Smooth muscle cell (in vitro differentiated cells): ENCODE results near the gene CD300LG. TPM values are rescaled to one million over a fixed set of nuclear protein-coding genes. Genes with fewer than 3 reads are reported as not detected.

Experiments used
- DNase-seq: peaks from one replicate; lab custom pipeline; 2025; ENCODE audit not compliant: unreplicated experiment; lab: John Stamatoyannopoulos, UW
- H2AFZ ChIP-seq: fragments of 200-600 bp; sonication (generic); 2 replicates; pipeline ENCODE4 v1.6.0; 2016; ENCODE audit warnings: antibody characterized with exemption, low read depth, mild to moderate bottlenecking
- H3F3A ChIP-seq: fragments of 200-600 bp; sonication (generic); 2 replicates; pipeline ENCODE4 v1.6.0; 2017; ENCODE audit warnings: antibody characterized with exemption, low read depth
- H3K27ac ChIP-seq: fragments of 200-600 bp; sonication (generic); 2 replicates; pipeline ENCODE4 v1.5.1; 2016; ENCODE audit warnings: low read depth, mild to moderate bottlenecking
- H3K27me3 ChIP-seq: fragments of 200-600 bp; sonication (generic); 2 replicates; pipeline ENCODE4 v1.6.1; 2016; ENCODE audit warnings: low read depth, mild to moderate bottlenecking
- H3K36me3 ChIP-seq: fragments of 200-600 bp; sonication (generic); 2 replicates; pipeline ENCODE4 v1.5.1; 2016; ENCODE audit warnings: low read depth
- H3K4me1 ChIP-seq: fragments of 200-600 bp; sonication (generic); 2 replicates; pipeline ENCODE4 v1.5.1; 2016; ENCODE audit warnings: low read depth
- H3K4me2 ChIP-seq: fragments of 200-600 bp; sonication (generic); 2 replicates; pipeline ENCODE4 v1.6.0; 2016; ENCODE audit warnings: mild to moderate bottlenecking
- H3K4me3 ChIP-seq: fragments of 200-600 bp; sonication (generic); 2 replicates; pipeline ENCODE4 v1.5.1; 2016; ENCODE audit warnings: mild to moderate bottlenecking
- H3K79me2 ChIP-seq: fragments of 200-600 bp; sonication (generic); 2 replicates; pipeline ENCODE4 v1.6.0; 2016; ENCODE audit warnings: low read depth, mild to moderate bottlenecking
- H3K9ac ChIP-seq: fragments of 200-600 bp; sonication (generic); 2 replicates; pipeline ENCODE4 v1.6.0; 2016; ENCODE audit warnings: low read depth
- H3K9me3 ChIP-seq: fragments of 200-600 bp; sonication (generic); replicated peaks from 2 replicates; pipeline ENCODE4 v1.5.1; 2016; ENCODE audit warnings: low read depth
- H4K20me1 ChIP-seq: fragments of 200-600 bp; sonication (generic); 2 replicates; pipeline ENCODE4 v1.6.0; 2016; ENCODE audit warnings: low read depth
- WGBS: methylation state at CpG from one replicate; pipeline ENCODE4 v1.1.7; 2016; ENCODE audit warnings: low lambda C conversion rate; 5-methylcytosine and 5-hydroxymethylcytosine counted together
- polyA plus RNA-seq: library from polyadenylated mRNA; unstranded; fragments of >200 nt; fragmentation: Nextera tagmentation; extraction: Ambion mirVana; gene quantifications from 2 replicates; pipeline ENCODE4 v1.2.1, GENCODE V29; 2016
- total RNA-seq: library from RNA; depleted of rRNA; stranded (reverse); fragments of >200 nt; gene quantifications from 2 replicates; pipeline ENCODE4 v1.2.3, GENCODE V29; 2014
- TF ChIP-seq, protein P1 (sequence below): fragments of 200-600 bp; sonication (generic); IDR thresholded peaks from 2 replicates; pipeline ENCODE4 v1.5.1; 2017; ENCODE audit warnings: borderline replicate concordance, mild to moderate bottlenecking, antibody characterized with exemption; ENCODE audit not compliant: insufficient read depth, poor library complexity, severe bottlenecking

CD300LG gene
- total and polyA plus RNA-seq, 2 experiments from 2014 or later, result not detected

DNA sequence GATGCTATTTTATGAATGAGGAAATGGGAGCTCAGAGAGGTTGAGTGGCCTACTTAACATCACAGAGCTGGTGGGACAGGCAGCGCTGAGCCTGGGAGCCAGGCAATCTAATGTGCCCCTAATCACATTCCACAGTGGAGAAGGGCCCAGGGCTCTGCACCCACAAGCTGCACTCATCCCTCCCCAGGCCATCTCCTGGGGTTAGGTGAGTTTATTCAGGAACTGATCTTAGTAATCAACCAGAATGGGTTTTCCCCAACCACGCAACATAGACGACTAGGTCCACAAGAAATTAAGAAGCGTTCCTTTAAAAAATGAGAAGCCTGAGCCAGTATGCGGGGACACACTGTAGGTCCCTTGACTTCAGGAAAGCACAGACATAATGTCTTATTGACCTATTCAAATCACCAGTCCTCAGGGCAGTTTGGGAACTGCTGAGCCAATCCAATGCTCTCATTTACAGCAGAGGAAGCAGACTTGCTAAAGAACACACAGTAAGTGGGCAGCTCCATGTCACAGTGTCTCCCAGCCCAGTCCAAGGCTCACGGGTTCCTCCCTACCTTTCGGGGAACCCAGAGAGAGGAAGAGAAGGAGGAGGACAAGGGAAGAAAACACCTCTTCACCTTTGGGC is 16.4 kb upstream of the CD300LG start:
- WGBS, result 97% methylated on average over 7 of the region's 7 CpGs
- no peaks in the 10 kb centered on the region for H3K27me3 ChIP-seq

DNA sequence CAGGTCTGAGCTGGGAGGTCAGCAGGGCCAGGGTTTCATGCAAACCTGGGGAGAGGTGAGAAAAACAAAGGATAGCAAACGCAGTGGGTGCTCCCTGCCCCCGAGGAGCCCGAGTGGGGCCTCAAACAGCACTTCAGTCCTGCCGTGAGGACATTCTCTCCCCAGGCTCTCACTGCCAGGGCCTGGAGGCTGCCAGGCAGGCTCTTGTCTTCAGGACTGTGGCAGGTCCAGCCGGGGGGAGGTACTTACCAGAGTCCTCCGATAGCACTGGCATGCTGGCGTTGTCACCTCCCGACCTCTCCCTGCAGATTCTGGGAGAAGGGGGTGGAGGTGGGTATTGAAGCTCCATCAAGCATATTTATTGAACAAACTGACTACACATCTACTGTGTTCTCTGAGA is 15.3 kb upstream of the CD300LG start:
- no peak overlapping the region for H3K4me3 ChIP-seq
- H3K4me2 ChIP-seq, result peak overlapping the region; percentile 94
- H2AFZ ChIP-seq, result no peak overlapping the region
- no peaks in the 10 kb centered on the region for H3K27me3 ChIP-seq
- no peak overlapping the region for H3K9ac ChIP-seq
- no peaks in the 10 kb centered on the region for H3K9me3 ChIP-seq
- peaks cover 7% of the 10 kb centered on the region for H4K20me1 ChIP-seq
- no peaks in the 10 kb centered on the region for H3K79me2 ChIP-seq
- H3K36me3 ChIP-seq, result no peaks in the 10 kb centered on the region
- peaks cover 6% of the 10 kb centered on the region for H3K4me1 ChIP-seq
- no peaks in the 10 kb centered on the region for H3F3A ChIP-seq
- H3K27ac ChIP-seq, result no peak overlapping the region
- 85% methylated on average over 8 of the region's 8 CpGs for WGBS
- TF ChIP-seq, protein P1, sequence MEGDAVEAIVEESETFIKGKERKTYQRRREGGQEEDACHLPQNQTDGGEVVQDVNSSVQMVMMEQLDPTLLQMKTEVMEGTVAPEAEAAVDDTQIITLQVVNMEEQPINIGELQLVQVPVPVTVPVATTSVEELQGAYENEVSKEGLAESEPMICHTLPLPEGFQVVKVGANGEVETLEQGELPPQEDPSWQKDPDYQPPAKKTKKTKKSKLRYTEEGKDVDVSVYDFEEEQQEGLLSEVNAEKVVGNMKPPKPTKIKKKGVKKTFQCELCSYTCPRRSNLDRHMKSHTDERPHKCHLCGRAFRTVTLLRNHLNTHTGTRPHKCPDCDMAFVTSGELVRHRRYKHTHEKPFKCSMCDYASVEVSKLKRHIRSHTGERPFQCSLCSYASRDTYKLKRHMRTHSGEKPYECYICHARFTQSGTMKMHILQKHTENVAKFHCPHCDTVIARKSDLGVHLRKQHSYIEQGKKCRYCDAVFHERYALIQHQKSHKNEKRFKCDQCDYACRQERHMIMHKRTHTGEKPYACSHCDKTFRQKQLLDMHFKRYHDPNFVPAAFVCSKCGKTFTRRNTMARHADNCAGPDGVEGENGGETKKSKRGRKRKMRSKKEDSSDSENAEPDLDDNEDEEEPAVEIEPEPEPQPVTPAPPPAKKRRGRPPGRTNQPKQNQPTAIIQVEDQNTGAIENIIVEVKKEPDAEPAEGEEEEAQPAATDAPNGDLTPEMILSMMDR, result no peak
- DNase-seq, result no peak

More for the DNA sequence above, 16.4 kb upstream of the CD300LG start:
- peaks cover 6% of the 10 kb centered on the region for H3K4me1 ChIP-seq
- no peak overlapping the region for H3K4me3 ChIP-seq
- no peaks in the 10 kb centered on the region for H3K36me3 ChIP-seq
- H3K9ac ChIP-seq, result no peak overlapping the region
- no peaks in the 10 kb centered on the region for H3K9me3 ChIP-seq
- no peak overlapping the region for H2AFZ ChIP-seq
- H3F3A ChIP-seq, result no peaks in the 10 kb centered on the region
- H3K79me2 ChIP-seq, result no peaks in the 10 kb centered on the region
- TF ChIP-seq, protein P1, result no peak
- DNase-seq, result no peak
- H3K4me2 ChIP-seq, result no peak overlapping the region
- H4K20me1 ChIP-seq, result peaks cover 7% of the 10 kb centered on the region
- H3K27ac ChIP-seq, result no peak overlapping the region

DNA sequence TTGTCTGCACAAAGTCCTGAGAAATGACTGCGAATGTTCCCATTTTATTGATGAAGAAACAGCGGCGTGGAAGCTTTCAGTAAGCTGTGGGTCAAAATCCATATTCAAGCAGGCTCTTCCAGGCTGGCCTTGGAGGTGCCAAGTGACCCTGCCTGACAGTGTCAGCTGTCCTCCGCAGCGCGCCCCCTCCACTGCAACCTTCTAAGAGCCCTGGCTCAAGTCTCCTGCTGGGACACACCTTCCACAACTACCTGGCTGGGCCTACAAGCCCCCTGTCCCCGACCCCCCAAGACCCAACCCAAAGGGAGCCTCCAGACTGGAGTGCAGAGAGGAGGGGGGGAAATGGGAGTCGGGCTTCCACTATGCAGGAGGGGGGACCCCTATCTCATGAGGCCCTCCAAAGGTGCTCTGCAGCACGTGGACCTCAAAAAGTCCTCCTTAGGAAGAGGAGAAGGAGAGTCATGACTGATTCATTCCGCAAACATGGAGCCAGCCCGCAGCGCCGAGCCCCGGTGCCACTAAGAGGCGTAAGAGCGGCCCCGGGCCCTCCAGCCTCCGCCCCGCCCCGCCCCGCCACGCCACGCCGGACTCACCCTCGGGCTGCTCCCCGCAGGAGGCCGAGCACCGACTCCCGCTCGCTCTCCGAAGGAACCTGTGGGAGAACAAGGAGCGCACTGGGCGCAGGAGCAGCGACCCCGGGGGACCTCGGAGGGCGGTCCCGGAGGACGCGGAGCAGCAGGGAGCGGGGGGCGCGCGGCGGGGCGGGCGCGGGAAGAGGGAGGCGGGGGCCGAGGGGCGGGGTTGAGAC is 14.6 kb upstream of the CD300LG start:
- Histone ChIP-seq H3K4me2 (peak overlapping the region; percentile 94), H3K4me3 (peak overlapping the region; percentile 79), H3K27me3 (no peaks in the 10 kb centered on the region), H3K9ac (peak overlapping the region; percentile 68), H2AFZ (peak overlapping the region; percentile 48), H3K4me1 (peaks cover 6% of the 10 kb centered on the region), H3K36me3 (no peaks in the 10 kb centered on the region), H3K9me3 (no peaks in the 10 kb centered on the region), H3F3A (no peaks in the 10 kb centered on the region), H3K79me2 (no peaks in the 10 kb centered on the region), H4K20me1 (peaks cover 7% of the 10 kb centered on the region), H3K27ac (no peak overlapping the region)
- 17% methylated on average over 27 of the region's 51 CpGs for WGBS
- TF ChIP-seq, protein P1, result no peak
- DNase-seq, result peak; percentile 52
